K562 (cell line): ENCODE results near the gene CBLL1.

Experiments
- ATF3 ChIP-seq, 2 experiments: fragments of 450-650 bp in 1 of 2; sonication (generic) in 1 of 2; formaldehyde crosslinking in 1 of 2; IDR thresholded peaks in 1 of 2; conservative IDR thresholded peaks in 1 of 2; 2 replicates each; pipeline versions ENCODE4 v1.6.1 to v1.8.1; 2016 to 2023; ENCODE audit warnings: mild to moderate bottlenecking in 2 of 2, moderate library complexity in 2 of 2, inconsistent platforms in 1 of 2, missing genetic modification reagents in 1 of 2
- CEBPG ChIP-seq, 3 experiments: fragments of 200-800 bp in 1 of 3; sonication (Bioruptor generic) in 1 of 3; sonication (generic) in 1 of 3; formaldehyde crosslinking in 1 of 3; IDR thresholded peaks in 2 of 3; conservative IDR thresholded peaks in 1 of 3; 2 replicates each; pipeline versions ENCODE4 v1.6.1 to v1.8.0; 2016 to 2022; ENCODE audit warnings: missing compliant biosample characterization in 2 of 3, missing genetic modification characterization in 2 of 3, mild to moderate bottlenecking in 1 of 3, missing genetic modification reagents in 1 of 3
- EZH2 ChIP-seq: IDR thresholded peaks from 2 replicates; pipeline ENCODE4 v1.6.1; 2012; ENCODE audit warnings: low read depth, mild to moderate bottlenecking, inconsistent platforms, low read length, borderline replicate concordance
- IRF1 ChIP-seq: sonication (generic); formaldehyde crosslinking; IDR thresholded peaks from 2 replicates; pipeline ENCODE4 v1.8.0; 2022; ENCODE audit warnings: missing genetic modification reagents, mild to moderate bottlenecking, borderline replicate concordance
- MAFF ChIP-seq: IDR thresholded peaks from 2 replicates; pipeline ENCODE4 v1.6.1; 2012; ENCODE audit warnings: low read length, improper control_type of control experiment
- PHTF2 ChIP-seq: fragments of 250-450 bp; sonication (Bioruptor Pico); IDR thresholded peaks from 2 replicates; pipeline ENCODE4 v1.5.0; 2021; ENCODE audit warnings: mild to moderate bottlenecking
- RAD21 ChIP-seq, 2 experiments: fragments of 250-450 bp in 1 of 2; fragments of 450-650 bp in 1 of 2; sonication (Bioruptor Pico) in 1 of 2; formaldehyde crosslinking in 1 of 2; IDR thresholded peaks in 1 of 2; conservative IDR thresholded peaks in 1 of 2; 2 replicates each; pipeline versions ENCODE4 v1.4.0 to v1.8.0; 2020 to 2022; ENCODE audit warnings: mild to moderate bottlenecking in 2 of 2, moderate library complexity in 1 of 2
- RBM15 ChIP-seq: fragments of 200-400 bp; formaldehyde crosslinking; IDR thresholded peaks from 2 replicates; pipeline ENCODE4 v1.6.1; 2018; ENCODE audit warnings: mild to moderate bottlenecking, low read length, moderate library complexity; ENCODE audit not compliant: insufficient read depth

GRCh38 chr7:107703872-107704271 lies 40.1 kb upstream of the CBLL1 start:
- TF ChIP-seq MAFF (no peak), EZH2 (no peak), RAD21 (CRISPR knock-in tag; conservative IDR thresholded peaks at IDR 0.05 in 1 of 2, IDR thresholded peaks at IDR 0.05 in 1 of 2) (no peak), IRF1 (CRISPR knock-in tag) (no peak), ATF3 (IDR thresholded peaks at IDR 0.05) (no peak), ATF3 (CRISPR knock-in tag; conservative IDR thresholded peaks at IDR 0.05) (no peak), RBM15 (no peak), PHTF2 (CRISPR knock-in tag) (no peak), CEBPG (CRISPR knock-in tag; IDR thresholded peaks at IDR 0.05) (no peak), CEBPG (tag; conservative IDR thresholded peaks at IDR 0.05 in 1 of 2, IDR thresholded peaks at IDR 0.05 in 1 of 2) (no peak)
